ENCODE data around the gene KCNJ6.
"Not testable (repeated sequence)": the region's sequence is repeated elsewhere in the genome, so short reads cannot be mapped to it uniquely, and the experiment has no call there.

KCNJ6 gene

GRCh38 chr21:37682966-37683365 is 233.3 kb downstream of the KCNJ6 start:
- no peak for DNase-seq

GRCh38 chr21:37677006-37677405 is 239.3 kb downstream of the KCNJ6 start:
- DNase-seq = no peak

- peak in 35 of 51 donors; percentile 2 to 71 (median 23) for DNase-seq
Measured at GRCh38 chr21:37675202-37675801, 241.0 kb downstream of the KCNJ6 start.

GRCh38 chr21:37673801-37674575 is 242.3 kb downstream of the KCNJ6 start:
- DNase-seq = no peak

- DNase-seq = no peak
Measured at GRCh38 chr21:37671381-37671780, 244.9 kb downstream of the KCNJ6 start.

GRCh38 chr21:37670883-37671282 is 245.4 kb downstream of the KCNJ6 start:
- DNase-seq = no peak

GRCh38 chr21:37669249-37669648 is 247.0 kb downstream of the KCNJ6 start:
- DNase-seq = no peak

- DNase-seq = no peak
Measured at GRCh38 chr21:37668462-37669239, 247.6 kb downstream of the KCNJ6 start.

GRCh38 chr21:37667380-37667779 is 248.9 kb downstream of the KCNJ6 start:
- DNase-seq = no peak

GRCh38 chr21:37665230-37666024 is 250.8 kb downstream of the KCNJ6 start:
- no peak for DNase-seq

GRCh38 chr21:37662227-37662626 is 254.0 kb downstream of the KCNJ6 start:
- not testable (repeated sequence) for DNase-seq

GRCh38 chr21:37660709-37661108 is 255.5 kb downstream of the KCNJ6 start:
- no peak for DNase-seq

GRCh38 chr21:37659874-37660273 is 256.4 kb downstream of the KCNJ6 start:
- no peak for DNase-seq

GRCh38 chr21:37658817-37659458 is 257.3 kb downstream of the KCNJ6 start:
- DNase-seq = peak in 1 of 51 donors; percentile 16

- DNase-seq = no peak
Measured at GRCh38 chr21:37658121-37658816, 258.0 kb downstream of the KCNJ6 start.

GRCh38 chr21:37656899-37657298 is 259.4 kb downstream of the KCNJ6 start:
- no peak for DNase-seq

- DNase-seq = no peak
Measured at GRCh38 chr21:37655611-37656300, 260.5 kb downstream of the KCNJ6 start.

GRCh38 chr21:37654596-37654995 is 261.7 kb downstream of the KCNJ6 start:
- no peak for DNase-seq

- no peak for DNase-seq
Measured at GRCh38 chr21:37653201-37653600, 263.1 kb downstream of the KCNJ6 start.

- DNase-seq = no peak
Measured at GRCh38 chr21:37647781-37648180, 268.5 kb downstream of the KCNJ6 start.
